Kidney (tissue), 14 donors: ENCODE results near the gene MARK2. TPM values are rescaled to one million over a fixed set of nuclear protein-coding genes. Genes with fewer than 3 reads are reported as not detected.

ENCODE experiments used
- DNase-seq, 5 donors: peaks; one replicate each; pipeline ENCODE4 v3.0.0-alpha.2; 2013 to 2020
- FAIRE-seq: peaks from 2 replicates; lab custom pipeline; 2012; peaks lifted over from hg19 to GRCh38; lab: Jason Lieb, UNC
- H3K27ac ChIP-seq, 2 donors: one replicate each; pipeline ENCODE4 v1.7.0; 2013; ENCODE audit warnings: low read depth in 2 of 2, low read length in 2 of 2, inconsistent platforms in 1 of 2
- H3K27me3 ChIP-seq: one replicate; pipeline ENCODE4 v1.7.1; 2013; ENCODE audit warnings: low read length, inconsistent platforms; ENCODE audit not compliant: control insufficient read depth, insufficient read depth
- H3K36me3 ChIP-seq, 3 donors: one replicate each; pipeline versions ENCODE4 v1.7.0 to v1.7.1; 2013; ENCODE audit warnings: low read length in 3 of 3, control low read depth in 1 of 3, inconsistent platforms in 1 of 3; ENCODE audit not compliant: insufficient read depth in 3 of 3, control insufficient read depth in 2 of 3
- H3K4me1 ChIP-seq, 3 donors: one replicate each; pipeline versions ENCODE4 v1.7.0 to v1.7.1; 2013; ENCODE audit warnings: low read length in 3 of 3, inconsistent platforms in 1 of 3, low read depth in 1 of 3; ENCODE audit not compliant: control insufficient read depth in 2 of 3, insufficient read depth in 2 of 3
- H3K4me3 ChIP-seq, 3 donors: one replicate each; pipeline versions ENCODE4 v1.7.0 to v1.8.1; 2013; ENCODE audit warnings: low read length in 3 of 3, control low read depth in 1 of 3, inconsistent platforms in 1 of 3
- H3K9ac ChIP-seq, 3 donors: one replicate each; pipeline versions ENCODE4 v1.7.0 to v1.7.1; 2013; ENCODE audit warnings: low read length in 3 of 3, control low read depth in 1 of 3, inconsistent platforms in 1 of 3
- H3K9me3 ChIP-seq, 3 donors: one replicate each; pipeline versions ENCODE4 v1.7.0 to v1.7.1; 2013; ENCODE audit warnings: low read length in 3 of 3, control low read depth in 1 of 3, inconsistent platforms in 1 of 3; ENCODE audit not compliant: control insufficient read depth in 2 of 3, insufficient read depth in 1 of 3
- CTCF ChIP-seq: IDR thresholded peaks from 3 replicates; pipeline ENCODE4 v1.5.1; 2012; ENCODE audit warnings: mild to moderate bottlenecking, moderate library complexity, borderline replicate concordance; ENCODE audit not compliant: insufficient read depth; ENCODE audit errors: extremely low read depth
- intact Hi-C: fragments of 100-400 bp; cut with DNase I; formaldehyde crosslinking; loops from one replicate; pipeline ENCODE4 v1.11.1; 2022
- polyA plus RNA-seq: library from polyadenylated mRNA; stranded (reverse); fragments of 350-450 nt; fragmentation: Illumina TruSeq; extraction: RNeasy Lipid Tissue Mini Kit (QIAGEN cat#74804); gene quantifications from one replicate; pipeline ENCODE4 v1.2.3, GENCODE V29; 2014; ENCODE audit warnings: low read depth, low replicate concordance; ENCODE audit not compliant: insufficient read depth
- total RNA-seq: library from RNA; stranded (reverse); fragmentation: NEBNext Ultra II Directional; extraction: Animal tissue kit (Norgen Biotek cat#: 25700); gene quantifications from one replicate; pipeline ENCODE4 v1.2.1, GENCODE V29; 2021
- donor health status: control.
- donor health status: control.
- donor health status: control.
- donor health status: control.
- donor health status: control.
- donor health status: DM: yes; HTN: yes; CAD: no.
- donor health status: Normal renal cell carcinoma (clear cell type).

The MARK2 gene
- total and polyA plus RNA-seq, 2 donors from 2014 or later, result 11.7 to 42.6 TPM

GRCh38 chr11:63813035-63813562 lies 25.8 kb upstream of the MARK2 start, which contains the start of gene SPINDOC:
SPINDOC (plus strand) TSS chr11:63813456; CDS start chr11:63813687, 231 bp downstream.
- H3K4me1 ChIP-seq, result peaks cover 0 to 16% (median 3%) of the 10 kb centered on the region in 3 donors
- FAIRE-seq, result no peak
- H3K27ac ChIP-seq, result peak within 1 kb of the TSS; percentile 67 to 79
- intact Hi-C loops, result no loop called here
- no peak for TF ChIP-seq CTCF
- no peaks in the 10 kb centered on the region for H3K9me3 ChIP-seq
- peak; percentile 69 to 91 (median 75) for DNase-seq
- peaks cover 0 to 4% (median 3%) of the 10 kb centered on the region in 3 donors for H3K36me3 ChIP-seq
- H3K4me3 ChIP-seq, result peak within 1 kb of the TSS; percentile 68 to 84 (median 80)
- H3K27me3 ChIP-seq, result no peaks in the 10 kb centered on the region
- peak within 1 kb of the TSS; percentile 54 to 89 (median 56) for H3K9ac ChIP-seq

GRCh38 chr11:63813563-63814382 lies 25.1 kb upstream of the MARK2 start:
- no peak for TF ChIP-seq CTCF
- no peak for FAIRE-seq
- peak; percentile 64 to 82 (median 81) for DNase-seq
- Histone ChIP-seq H3K27ac (peak overlapping the region; percentile 67 to 79), H3K9ac (peak overlapping the region; percentile 49 to 89 (median 54)), H3K27me3 (no peaks in the 10 kb centered on the region), H3K4me1 (peaks cover 0 to 16% (median 3%) of the 10 kb centered on the region in 3 donors), H3K9me3 (no peaks in the 10 kb centered on the region), H3K36me3 (peaks cover 0 to 10% (median 3%) of the 10 kb centered on the region in 3 donors), H3K4me3 (peak overlapping the region; percentile 68 to 84 (median 77))
- intact Hi-C loops, result no loop called here

- intact Hi-C loops, result no loop called here
- no peaks in the 10 kb centered on the region for H3K27me3 ChIP-seq
- peaks cover 0 to 16% (median 3%) of the 10 kb centered on the region in 3 donors for H3K4me1 ChIP-seq
- H3K9ac ChIP-seq, result peak overlapping the region; percentile 49 to 78 (median 54)
- FAIRE-seq (no peak), DNase-seq (peak in 1 of 5 donors; percentile 27)
- H3K9me3 ChIP-seq, result no peaks in the 10 kb centered on the region
- no peak overlapping the region for H3K27ac ChIP-seq
- H3K36me3 ChIP-seq, result peaks cover 0 to 10% (median 3%) of the 10 kb centered on the region in 3 donors
- no peak for TF ChIP-seq CTCF
- H3K4me3 ChIP-seq, result peak overlapping the region; percentile 45 to 84 (median 77)
Observed at GRCh38 chr11:63814383-63814736, 24.6 kb upstream of the MARK2 start.
